GM12865 (cell line): ENCODE data around the gene PRDM10.

Experiments
- DNase-seq: peaks from one replicate; pipeline ENCODE4 v3.0.0; 2010; ENCODE audit warnings: low read depth
- H3K4me3 ChIP-seq: 2 replicates; pipeline ENCODE4 v1.5.1; 2011; ENCODE audit warnings: mild to moderate bottlenecking, low read depth, low read length, control low read depth
- TF ChIP-seq, protein P1 (sequence below): IDR thresholded peaks from 2 replicates; pipeline ENCODE4 v1.5.1; 2011; ENCODE audit warnings: low read length, control low read depth, low read depth, inconsistent platforms; ENCODE audit not compliant: insufficient read depth; ENCODE audit errors: missing control alignments

PRDM10 gene

DNA sequence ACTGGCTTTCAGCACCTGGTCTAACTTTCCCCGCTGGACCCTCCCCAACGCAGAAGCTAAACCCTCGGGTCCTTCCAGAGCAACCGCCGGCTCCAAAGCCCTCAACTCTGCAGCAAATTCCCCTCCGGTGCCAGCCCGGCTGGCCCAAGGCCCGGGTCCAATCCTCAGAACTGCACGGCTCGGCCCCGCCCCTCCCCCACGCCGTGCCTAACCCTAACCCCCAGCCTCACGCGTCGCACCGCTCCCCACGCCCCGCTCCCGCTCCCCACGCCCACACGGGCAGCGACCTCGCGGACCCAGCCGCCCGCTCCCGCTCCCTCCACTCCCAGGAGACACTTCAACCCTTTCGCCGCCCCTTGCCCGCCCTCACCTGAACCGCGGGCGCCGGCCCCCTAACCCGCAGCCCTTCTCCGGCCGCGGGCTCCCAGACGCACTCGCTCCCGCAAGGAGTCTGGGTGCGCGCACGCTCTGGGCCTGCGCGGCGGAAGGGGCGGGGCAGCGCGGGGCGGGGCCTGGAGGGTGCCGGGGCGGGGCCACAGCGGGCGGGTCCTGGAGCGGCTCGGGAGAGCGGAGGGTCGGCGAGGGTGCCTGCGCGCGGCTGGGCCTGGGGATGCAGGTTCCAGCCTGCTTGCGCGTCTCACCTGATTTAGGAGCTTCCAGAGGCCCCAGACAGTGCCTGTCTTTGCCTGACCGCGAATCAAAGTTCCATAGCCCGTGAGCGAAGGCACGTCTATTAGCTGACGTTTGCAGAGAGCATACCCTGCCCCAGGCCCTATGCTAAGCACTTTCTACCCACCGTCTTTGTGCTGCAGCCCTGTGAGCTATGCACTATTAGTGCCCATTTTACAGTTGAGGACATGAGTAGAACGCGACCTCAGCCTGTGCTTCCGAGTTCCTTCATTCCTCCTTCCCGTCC lies 107.3 kb downstream of the PRDM10 start, which contains the start of gene NFRKB:
Gene NFRKB, minus strand, starts transcription at position 453 of the 916 bp plus-strand sequence. CDS start 2,729 bp downstream, outside the sequence.
- TF ChIP-seq, protein P1, sequence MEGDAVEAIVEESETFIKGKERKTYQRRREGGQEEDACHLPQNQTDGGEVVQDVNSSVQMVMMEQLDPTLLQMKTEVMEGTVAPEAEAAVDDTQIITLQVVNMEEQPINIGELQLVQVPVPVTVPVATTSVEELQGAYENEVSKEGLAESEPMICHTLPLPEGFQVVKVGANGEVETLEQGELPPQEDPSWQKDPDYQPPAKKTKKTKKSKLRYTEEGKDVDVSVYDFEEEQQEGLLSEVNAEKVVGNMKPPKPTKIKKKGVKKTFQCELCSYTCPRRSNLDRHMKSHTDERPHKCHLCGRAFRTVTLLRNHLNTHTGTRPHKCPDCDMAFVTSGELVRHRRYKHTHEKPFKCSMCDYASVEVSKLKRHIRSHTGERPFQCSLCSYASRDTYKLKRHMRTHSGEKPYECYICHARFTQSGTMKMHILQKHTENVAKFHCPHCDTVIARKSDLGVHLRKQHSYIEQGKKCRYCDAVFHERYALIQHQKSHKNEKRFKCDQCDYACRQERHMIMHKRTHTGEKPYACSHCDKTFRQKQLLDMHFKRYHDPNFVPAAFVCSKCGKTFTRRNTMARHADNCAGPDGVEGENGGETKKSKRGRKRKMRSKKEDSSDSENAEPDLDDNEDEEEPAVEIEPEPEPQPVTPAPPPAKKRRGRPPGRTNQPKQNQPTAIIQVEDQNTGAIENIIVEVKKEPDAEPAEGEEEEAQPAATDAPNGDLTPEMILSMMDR = no peak
- peak within 1 kb of the TSS; percentile 60 for H3K4me3 ChIP-seq
- DNase-seq = peak; percentile 82

GRCh38 chr11:129894278-129895125 lies 108.1 kb downstream of the PRDM10 start:
- H3K4me3 ChIP-seq = peak overlapping the region; percentile 60
- TF ChIP-seq, protein P1 = no peak
- DNase-seq = peak; percentile 33

DNA sequence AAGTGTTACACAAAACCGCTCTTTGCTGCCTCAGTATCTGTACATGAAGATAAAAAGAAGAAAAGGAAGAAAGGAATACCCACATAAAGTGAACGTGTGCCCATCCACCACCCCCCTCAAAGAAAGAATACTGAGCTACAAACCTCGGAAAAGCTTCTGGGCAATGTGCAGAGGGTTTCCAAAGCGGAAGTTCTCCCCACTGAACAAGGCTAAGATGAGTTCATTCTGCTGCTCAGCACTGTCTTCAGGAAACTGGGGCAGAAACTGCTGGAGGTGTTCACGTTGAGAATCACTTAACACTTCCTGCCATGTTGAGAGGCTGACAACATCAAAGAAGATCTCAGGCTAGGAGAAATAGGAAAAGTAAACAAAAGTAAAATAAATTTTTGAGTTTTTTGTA lies 114.2 kb downstream of the PRDM10 start:
- H3K4me3 ChIP-seq = no peak overlapping the region
- TF ChIP-seq, protein P1 = no peak
- DNase-seq = no peak

- DNase-seq = no peak
- TF ChIP-seq, protein P1 = no peak
- no peak overlapping the region for H3K4me3 ChIP-seq
Measured at GRCh38 chr11:129885381-129885780, 117.3 kb downstream of the PRDM10 start.

GRCh38 chr11:129884581-129884980 lies 118.1 kb downstream of the PRDM10 start:
- no peak overlapping the region for H3K4me3 ChIP-seq
- DNase-seq = no peak
- TF ChIP-seq, protein P1 = no peak

GRCh38 chr11:129881570-129882170 lies 121.0 kb downstream of the PRDM10 start:
- DNase-seq = peak; percentile 28
- TF ChIP-seq, protein P1 = peak; percentile 57
- no peak overlapping the region for H3K4me3 ChIP-seq
